Measurements from ENCODE around the gene DHX57.

Gene DHX57

GRCh38 chr2:38751596-38752410 lies 123.9 kb downstream of the DHX57 start:
- DNase-seq (ENCODE audit: low read depth in 2 of 2, low spot score in 1 of 2), result peak; percentile 5 to 16

- DNase-seq (ENCODE audit: low read depth in 2 of 2, low spot score in 1 of 2), result peak; percentile 97
These were observed 124.7 kb downstream of the DHX57 start, which contains the start of gene SRSF7 for GRCh38 chr2:38750891-38751595. Gene SRSF7 (minus strand): TSS chr2:38751361. CDS start chr2:38751256, 105 bp downstream.

- DNase-seq (ENCODE audit: low read depth in 2 of 2, low spot score in 1 of 2), result peak; percentile 21 to 22
These were observed 125.5 kb downstream of the DHX57 start for GRCh38 chr2:38750011-38750890.

- no peak for DNase-seq (ENCODE audit: low read depth in 2 of 2, low spot score in 1 of 2)
These were observed 126.6 kb downstream of the DHX57 start for GRCh38 chr2:38748943-38749804.

- DNase-seq (ENCODE audit: low read depth in 2 of 2, low spot score in 1 of 2), result no peak
These were observed 127.3 kb downstream of the DHX57 start for GRCh38 chr2:38748391-38748790.

GRCh38 chr2:38747819-38748218 lies 127.9 kb downstream of the DHX57 start:
- DNase-seq (ENCODE audit: low read depth in 2 of 2, low spot score in 1 of 2), result no peak
